Choroid plexus epithelial cell (primary cell): ENCODE measurements around the gene TMEM213.
"Not testable (repeated sequence)": the region's sequence is repeated elsewhere in the genome, so short reads cannot be mapped to it uniquely, and the experiment has no call there.

ENCODE experiments used
- DNase-seq: peaks from one replicate; pipeline ENCODE4 v3.0.0-alpha.2; 2010; ENCODE audit warnings: low read depth
- H3K4me3 ChIP-seq: 2 replicates; pipeline ENCODE4 v1.5.1; 2011; ENCODE audit warnings: low read depth, mild to moderate bottlenecking, control low read depth, low read length, moderate library complexity
- CTCF ChIP-seq: conservative IDR thresholded peaks from 2 replicates; pipeline ENCODE4 v1.5.1; 2011; ENCODE audit warnings: low read depth, mild to moderate bottlenecking, control low read depth, inconsistent platforms, low read length, moderate library complexity

TMEM213 gene

GRCh38 chr7:138773817-138774216, 24.0 kb upstream of the TMEM213 start:
- TF ChIP-seq CTCF: no peak
- H3K4me3 ChIP-seq: no peak overlapping the region
- DNase-seq: no peak

- no peak for TF ChIP-seq CTCF
- H3K4me3 ChIP-seq: no peak overlapping the region
- DNase-seq: no peak
Observed at GRCh38 chr7:138776166-138776833, 21.5 kb upstream of the TMEM213 start.

- TF ChIP-seq CTCF: no peak
- DNase-seq: no peak
- no peak overlapping the region for H3K4me3 ChIP-seq
Observed at GRCh38 chr7:138781004-138781403, 16.8 kb upstream of the TMEM213 start.

GRCh38 chr7:138784692-138785091, 13.1 kb upstream of the TMEM213 start:
- DNase-seq: peak; percentile 8
- no peak for TF ChIP-seq CTCF
- H3K4me3 ChIP-seq: no peak overlapping the region

GRCh38 chr7:138785587-138786437, 12.0 kb upstream of the TMEM213 start:
- no peak for TF ChIP-seq CTCF
- peak; percentile 38 for DNase-seq
- H3K4me3 ChIP-seq: no peak overlapping the region

- no peak overlapping the region for H3K4me3 ChIP-seq
- TF ChIP-seq CTCF: no peak
- DNase-seq: no peak
Observed at GRCh38 chr7:138796038-138796615, 1.7 kb upstream of the TMEM213 start.

- not testable (repeated sequence) for DNase-seq, H3K4me3 ChIP-seq
Observed at GRCh38 chr7:138797046-138797445, 748 bp upstream of the TMEM213 start.
